GM13976 (cell line): ENCODE measurements around the gene PTPN6.

Experiments
- DNase-seq: peaks from one replicate; pipeline ENCODE4 v3.0.0; 2012; ENCODE audit warnings: low spot score
- CTCF ChIP-seq: IDR thresholded peaks from 2 replicates; pipeline ENCODE4 v1.5.1; 2012; ENCODE audit warnings: borderline replicate concordance, mild to moderate bottlenecking; ENCODE audit not compliant: insufficient read depth; ENCODE audit errors: extremely low read depth, missing control alignments, control extremely low read depth
- in situ Hi-C: fragments of 300-500 bp; cut with MboI; formaldehyde crosslinking; loops from one replicate; pipeline ENCODE4 v1.12.0; 2022; ENCODE audit warnings: low sequenced_read_pairs, mixed read lengths, inconsistent platforms; ENCODE audit not compliant: unreplicated experiment

The PTPN6 gene

GRCh38 chr12:6959058-6959804 is 8.1 kb downstream of the PTPN6 start:
- peak; percentile 79 for DNase-seq
- in situ Hi-C loops = no loop called here
- TF ChIP-seq CTCF = no peak

GRCh38 chr12:6959805-6960592 is 8.8 kb downstream of the PTPN6 start:
- TF ChIP-seq CTCF = no peak
- no peak for DNase-seq
- in situ Hi-C loops = no loop called here

- in situ Hi-C loops = no loop called here
- peak; percentile 68 for DNase-seq
- peak; percentile 62 for TF ChIP-seq CTCF
These were observed 9.6 kb downstream of the PTPN6 start for GRCh38 chr12:6960593-6961277.

- DNase-seq = peak; percentile 65
- TF ChIP-seq CTCF = no peak
- in situ Hi-C loops = no loop called here
These were observed 10.1 kb downstream of the PTPN6 start for GRCh38 chr12:6961278-6961694.

GRCh38 chr12:6961695-6962284 is 10.6 kb downstream of the PTPN6 start:
- peak; percentile 72 for DNase-seq
- in situ Hi-C loops = no loop called here
- TF ChIP-seq CTCF = peak; percentile 12
